Stimulated activated CD4-positive, alpha-beta T cell treated with anti-CD3 and anti-CD28 coated beads, Interleukin-1b, Interleukin-23, amount 100 ng/mL, for 48 hours (primary cell): ENCODE data around the gene C1orf35.

Experiments
- DNase-seq: peaks from one replicate; pipeline ENCODE4 v3.0.0-alpha.2; 2020

Gene C1orf35

DNA sequence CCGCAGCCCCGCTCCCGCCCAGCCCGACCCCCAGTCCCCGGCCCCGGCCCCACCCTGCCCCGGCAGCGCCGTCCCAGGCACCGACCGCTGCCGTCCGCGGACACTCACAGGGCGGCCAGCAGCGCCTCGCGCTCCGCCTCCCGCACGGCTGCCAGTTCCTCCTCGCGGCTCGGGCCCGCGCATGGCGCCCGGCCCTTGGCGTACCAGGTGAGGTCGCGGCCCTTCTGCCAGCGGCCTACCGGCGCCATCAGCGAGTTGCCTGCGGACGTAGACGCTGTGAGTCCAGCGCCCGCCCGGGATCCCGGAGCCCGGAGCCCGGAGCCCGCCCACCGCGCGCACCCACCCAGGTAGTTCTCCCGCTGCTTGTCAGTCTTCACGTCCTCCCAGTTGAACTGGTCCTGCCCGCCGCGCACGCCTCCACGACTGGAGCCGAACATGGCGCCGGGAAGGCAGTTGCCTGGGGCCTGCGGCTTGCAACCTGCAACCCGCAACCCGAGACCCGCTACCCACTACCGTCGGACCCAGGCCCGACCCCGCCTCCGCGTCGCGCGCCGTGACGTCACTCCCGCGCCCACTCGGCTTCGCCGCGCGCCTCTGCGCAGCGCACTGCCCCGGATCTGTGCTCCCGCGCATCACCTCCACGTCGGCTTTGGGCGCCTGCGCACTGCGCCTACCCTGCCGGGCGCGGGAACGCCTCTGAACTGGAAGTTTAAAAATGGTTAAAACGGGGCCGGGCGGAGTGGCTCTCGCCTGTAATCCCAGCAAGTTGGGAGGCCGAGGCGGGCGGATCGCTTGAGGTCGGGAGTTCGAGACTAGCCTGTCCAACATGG is at the start of gene C1orf35:
Gene C1orf35, minus strand, starts transcription at position 535 of the 830 bp plus-strand sequence. Its CDS starts 98 bp downstream, at position 437.
- DNase-seq: peak; percentile 95

GRCh38 chr1:228152918-228153258 is 49.8 kb upstream of the C1orf35 start:
- DNase-seq: no peak

GRCh38 chr1:228152097-228152917 is 49.2 kb upstream of the C1orf35 start:
- no peak for DNase-seq

DNA sequence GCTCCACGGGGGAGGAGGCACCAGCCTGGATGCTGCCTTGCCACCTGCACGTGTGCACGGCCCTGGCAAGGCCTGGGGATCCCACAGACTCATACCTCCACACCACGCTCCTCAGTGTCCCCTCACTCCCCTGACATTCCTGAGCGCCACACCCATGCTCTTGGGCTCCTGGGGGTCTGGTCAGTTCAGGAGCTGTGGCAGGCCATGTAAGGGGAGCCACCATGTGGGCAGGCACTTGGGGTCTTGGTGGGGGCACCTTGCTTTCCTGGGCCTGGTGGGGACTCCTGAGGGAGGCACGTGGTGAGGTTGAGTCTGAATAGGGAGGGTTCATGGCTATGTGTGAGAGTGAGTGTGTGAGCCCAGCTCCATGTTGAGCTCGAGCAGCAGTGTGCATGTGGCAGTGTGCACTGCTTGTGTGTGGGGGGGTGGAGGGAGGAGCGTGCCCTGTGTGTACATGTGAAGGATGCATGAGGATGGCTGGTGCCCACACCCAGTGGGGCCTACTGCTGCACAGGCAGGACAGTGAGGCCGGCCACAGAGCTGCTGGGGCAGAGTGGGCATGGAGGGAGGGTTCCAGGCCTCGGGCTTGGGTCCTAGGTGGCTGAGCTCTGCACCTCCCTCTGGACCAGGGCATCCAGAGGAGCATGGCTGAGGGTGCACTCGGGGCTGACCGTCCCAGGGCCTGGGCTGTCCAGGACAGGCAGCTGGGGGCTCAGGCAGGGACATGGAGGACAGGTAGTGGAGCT is 48.2 kb upstream of the C1orf35 start:
- no peak for DNase-seq

DNA sequence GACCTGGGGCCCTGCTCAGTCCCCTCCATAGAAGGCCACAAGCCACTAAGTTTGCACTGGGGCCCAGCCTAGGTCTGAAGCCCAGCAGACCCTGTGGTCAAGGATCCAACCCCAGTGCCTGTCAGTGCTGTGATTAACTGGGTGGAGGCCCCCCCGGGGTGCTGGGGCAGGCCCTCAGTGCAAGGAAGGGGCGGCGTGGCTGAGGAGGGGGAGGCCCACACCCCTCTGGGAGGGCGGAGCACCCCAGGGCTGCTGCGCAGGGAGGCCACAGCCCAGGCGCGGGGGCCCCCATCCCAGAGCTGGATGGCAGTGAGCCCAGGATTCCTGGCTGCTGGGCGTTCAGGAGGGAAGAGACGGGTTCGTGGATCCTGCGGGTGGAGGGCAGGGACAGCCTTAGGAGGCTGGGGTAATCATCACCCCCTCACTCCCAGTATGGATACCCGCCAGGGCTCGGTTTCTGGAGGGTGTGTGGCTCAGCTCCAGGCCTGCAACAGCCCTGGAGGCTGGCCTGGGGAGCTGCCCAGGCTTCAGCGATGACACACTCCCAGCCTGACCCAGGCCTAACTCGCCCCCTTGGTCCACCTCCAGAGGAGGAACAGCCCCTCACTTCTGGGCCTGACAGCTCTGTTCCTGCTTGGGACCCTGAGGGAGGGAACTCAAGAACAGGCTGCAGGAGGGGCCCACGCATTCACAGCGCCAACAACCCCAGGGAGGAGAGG is 47.5 kb upstream of the C1orf35 start:
- DNase-seq: no peak

- DNase-seq: no peak
Measured at GRCh38 chr1:228150120-228150460, 47.0 kb upstream of the C1orf35 start.

DNA sequence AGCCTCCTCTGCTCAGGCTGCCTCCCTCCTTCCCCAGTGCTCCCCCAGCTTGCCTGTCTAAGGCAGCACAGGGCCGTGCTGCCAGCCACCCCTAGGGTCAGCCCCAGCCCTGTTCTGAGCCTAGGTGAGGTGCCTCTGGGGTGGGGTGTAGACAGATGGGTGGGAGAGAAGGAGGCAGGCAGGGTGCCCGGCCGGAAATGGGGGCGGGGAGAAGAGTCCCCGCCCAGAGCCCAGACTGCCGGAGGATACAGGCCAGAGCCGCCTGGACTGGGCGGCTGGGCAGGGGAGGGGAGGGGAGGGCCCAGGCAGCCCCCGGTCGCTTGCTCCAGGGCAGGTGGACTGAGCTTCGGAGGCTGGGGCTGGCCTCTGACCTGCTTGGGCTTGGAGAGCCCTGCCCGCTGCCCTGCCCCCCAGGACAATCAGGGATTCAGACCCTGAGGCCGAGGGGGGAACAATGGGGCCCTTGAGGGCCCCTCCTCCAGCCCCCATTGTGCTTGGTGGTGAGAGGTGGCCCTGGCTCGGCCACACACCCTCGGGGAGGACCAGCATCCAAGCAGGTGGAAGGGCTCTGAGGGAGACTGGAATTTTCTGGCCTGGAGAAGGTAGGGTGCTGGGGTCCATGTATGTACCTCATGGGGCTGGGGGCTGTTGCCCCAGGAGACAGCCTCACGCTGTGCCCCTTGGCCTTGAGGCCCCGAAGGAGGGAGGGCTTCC is 46.4 kb upstream of the C1orf35 start, which contains the start of gene GJC2:
Gene GJC2, plus strand, starts transcription at position 525 of the 714 bp plus-strand sequence. CDS start 7,829 bp downstream, outside the sequence.
- DNase-seq: no peak

DNA sequence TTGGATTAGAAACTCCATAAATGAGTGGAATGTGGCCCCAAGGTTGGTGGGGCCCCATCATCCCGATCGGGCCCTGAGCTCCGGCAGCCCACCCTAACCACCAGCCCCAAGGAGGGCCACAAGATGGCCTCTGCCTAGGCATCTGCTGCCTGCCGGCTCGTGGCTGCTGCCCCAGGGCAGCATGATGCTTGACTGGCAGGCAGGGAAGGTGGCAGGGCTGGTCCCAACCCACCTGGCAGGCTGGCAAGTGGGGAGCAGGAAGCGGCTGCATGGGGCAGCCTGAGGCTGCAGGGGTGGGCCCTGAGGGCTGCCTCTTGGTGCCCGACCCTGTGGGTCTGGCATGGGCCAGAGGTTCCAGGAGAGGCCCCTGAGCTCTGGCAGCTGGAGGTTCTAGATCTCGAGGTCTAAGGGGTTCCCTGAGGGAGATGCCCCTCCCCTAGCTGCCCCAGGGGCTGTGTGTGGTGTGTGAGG is 45.8 kb upstream of the C1orf35 start:
- DNase-seq: no peak

GRCh38 chr1:228148196-228148861 is 45.2 kb upstream of the C1orf35 start:
- no peak for DNase-seq

DNA sequence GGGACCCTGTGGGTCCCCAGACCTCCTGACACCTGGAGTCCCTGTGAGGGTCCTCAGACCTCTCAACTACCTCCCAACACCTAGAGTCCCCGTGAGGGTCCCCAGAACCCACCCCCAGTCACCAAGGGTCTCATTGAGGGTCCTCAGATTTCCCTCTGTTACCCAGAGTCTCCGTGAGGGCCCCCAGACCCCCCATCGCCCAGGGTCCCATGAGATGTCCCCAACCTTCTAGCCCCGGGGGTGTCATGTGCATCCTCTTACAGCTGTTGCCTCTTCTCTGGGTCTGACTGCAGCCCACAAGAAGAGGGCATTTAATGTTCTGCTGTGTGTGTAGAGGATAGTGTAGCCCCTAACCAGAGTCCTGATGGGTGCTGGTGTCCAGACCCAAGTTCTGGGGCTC is 44.6 kb upstream of the C1orf35 start:
- DNase-seq: no peak

- no peak for DNase-seq
Measured at GRCh38 chr1:228147151-228147693, 44.1 kb upstream of the C1orf35 start.

DNA sequence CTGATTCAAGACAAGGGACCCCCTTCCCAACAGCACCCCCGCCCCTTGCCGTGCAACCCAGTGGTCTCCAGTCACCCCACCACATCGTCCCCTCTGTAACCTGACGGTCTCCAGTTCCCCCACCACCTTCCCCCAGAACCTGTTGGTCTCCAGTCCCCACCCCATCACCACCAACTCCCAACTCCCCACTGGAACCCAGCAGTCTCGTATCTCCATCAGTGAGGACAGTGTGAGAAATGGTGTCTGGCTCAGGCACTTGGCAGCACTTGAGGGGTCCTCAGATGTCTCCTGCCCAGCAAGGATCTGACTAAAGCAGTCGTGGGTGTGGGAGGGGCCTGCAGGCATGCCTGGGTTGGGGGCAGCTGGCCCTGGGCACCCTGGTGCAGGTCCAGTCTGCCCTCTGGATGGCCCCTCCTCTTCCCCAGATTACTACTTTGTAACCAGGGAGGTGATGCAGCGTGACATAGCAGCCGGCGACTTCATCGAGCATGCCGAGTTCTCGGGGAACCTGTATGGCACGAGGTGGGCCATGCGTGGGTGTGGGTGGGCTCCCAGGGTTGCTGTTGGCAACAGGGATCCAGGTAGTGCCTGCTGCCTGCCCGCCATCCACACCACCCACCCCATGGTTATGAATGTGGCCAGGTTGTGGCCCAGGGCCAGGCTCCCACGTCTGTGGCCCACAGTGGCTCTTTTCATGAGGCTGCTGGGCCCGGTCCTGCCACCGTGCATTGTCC is 43.5 kb upstream of the C1orf35 start:
- no peak for DNase-seq

- no peak for DNase-seq
Measured at GRCh38 chr1:228145463-228146416, 42.6 kb upstream of the C1orf35 start.

- no peak for DNase-seq
Measured at GRCh38 chr1:228144993-228145343, 41.8 kb upstream of the C1orf35 start.

DNA sequence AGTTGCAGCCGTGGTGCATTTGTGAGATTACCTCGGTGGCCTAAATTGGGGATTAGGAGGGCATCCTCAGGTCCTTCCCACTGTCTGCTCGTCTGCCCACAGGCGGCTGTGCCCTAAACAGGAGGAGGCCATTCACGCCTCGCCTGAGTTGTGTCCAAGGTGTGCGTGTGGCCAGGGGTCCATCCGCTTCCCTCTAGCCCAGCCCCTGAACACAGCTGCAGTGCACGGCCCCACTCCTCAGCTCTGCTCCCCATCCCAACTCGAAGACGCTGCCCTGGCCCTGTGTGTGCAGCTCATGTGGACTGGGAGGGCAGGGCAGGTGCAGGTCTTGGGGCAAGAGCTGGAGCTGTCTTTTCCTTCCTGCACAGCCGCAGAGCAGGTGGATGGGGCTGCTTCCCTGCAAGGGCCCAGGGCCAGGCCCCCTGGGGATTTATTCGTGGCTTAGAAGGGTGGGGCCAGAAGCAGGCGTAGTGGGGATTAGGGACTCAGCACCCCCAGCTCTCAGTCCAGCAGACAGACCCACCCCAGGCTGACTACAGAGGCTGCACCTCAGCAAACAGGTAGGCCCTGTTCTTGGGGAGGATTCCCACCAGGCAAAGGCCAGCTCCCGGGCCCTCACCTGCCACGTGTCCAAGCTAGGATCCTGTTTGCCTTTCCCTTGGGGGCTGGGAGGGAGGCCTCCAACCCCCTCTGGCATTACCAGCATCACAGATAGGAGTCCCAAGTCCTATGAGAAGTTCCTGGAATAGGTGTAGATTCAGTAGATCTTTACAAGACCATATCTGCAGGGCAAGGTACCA is 41.3 kb upstream of the C1orf35 start:
- no peak for DNase-seq

DNA sequence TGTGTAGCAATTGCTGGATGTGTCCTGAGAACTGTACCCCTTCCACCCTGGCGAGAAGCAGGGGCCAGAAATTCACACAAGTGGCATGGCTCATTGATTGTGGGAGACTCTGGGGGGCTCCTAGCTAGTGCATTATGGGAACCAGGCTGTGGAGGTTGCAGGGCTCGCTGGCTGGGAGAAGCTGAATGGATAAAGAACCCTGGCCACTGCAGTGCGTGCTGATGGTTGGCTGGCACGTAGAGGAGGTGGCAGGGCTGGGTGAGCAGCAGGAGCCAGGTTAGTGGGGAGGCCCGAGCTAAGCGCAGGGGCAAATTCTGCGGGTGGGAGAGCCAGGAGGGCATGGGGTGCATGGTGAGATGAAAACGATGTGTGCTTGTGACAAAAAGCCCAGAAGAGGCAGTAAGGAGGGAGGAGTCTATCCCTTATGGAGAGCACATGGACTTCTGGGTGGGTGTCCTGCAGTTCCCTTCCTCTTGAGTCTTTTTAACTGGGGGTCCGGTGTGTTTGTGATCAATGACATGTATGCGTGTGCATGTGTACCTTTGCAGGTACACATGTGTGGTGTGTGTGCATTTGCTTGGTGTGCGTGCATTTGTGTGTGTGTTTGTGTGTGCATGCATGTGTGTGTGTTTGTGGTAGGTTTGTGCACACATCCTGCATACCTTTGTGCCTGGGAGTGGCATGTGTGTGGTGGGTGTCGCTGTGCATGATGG is 40.5 kb upstream of the C1orf35 start:
- DNase-seq: no peak

- DNase-seq: no peak
Measured at GRCh38 chr1:228142701-228143136, 39.6 kb upstream of the C1orf35 start.
